GM18508 (cell line): ENCODE results near the gene RACK1.

Experiments used
- ATAC-seq: cut with Tn5 transposase; IDR thresholded peaks from one replicate; pipeline ENCODE4 v1.9.1; 2021; ENCODE audit warnings: moderate number of reproducible peaks; ENCODE audit not compliant: insufficient read depth, unreplicated experiment

Gene RACK1

GRCh38 chr5:181259974-181260719, 16.4 kb upstream of the RACK1 start:
- no peak for ATAC-seq

GRCh38 chr5:181259283-181259682, 15.6 kb upstream of the RACK1 start:
- no peak for ATAC-seq

DNA sequence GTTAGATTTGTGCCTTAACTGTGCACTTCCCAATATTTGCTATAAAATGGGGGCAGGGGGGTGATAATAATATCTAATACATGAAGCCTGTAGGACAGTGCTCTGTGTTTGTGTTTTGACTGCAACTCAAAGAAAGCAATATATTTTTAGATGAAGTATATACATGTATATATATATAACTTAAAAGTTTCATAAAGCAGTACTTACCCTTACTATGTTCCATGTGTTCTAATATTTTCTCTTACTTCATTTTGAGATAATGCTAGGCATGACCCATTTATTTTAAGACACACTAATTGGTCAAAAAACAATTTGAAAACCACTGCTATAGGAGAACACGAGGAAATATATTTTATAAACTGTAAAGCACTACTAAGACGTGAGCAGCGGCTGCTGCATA, 14.9 kb upstream of the RACK1 start:
- ATAC-seq = no peak

DNA sequence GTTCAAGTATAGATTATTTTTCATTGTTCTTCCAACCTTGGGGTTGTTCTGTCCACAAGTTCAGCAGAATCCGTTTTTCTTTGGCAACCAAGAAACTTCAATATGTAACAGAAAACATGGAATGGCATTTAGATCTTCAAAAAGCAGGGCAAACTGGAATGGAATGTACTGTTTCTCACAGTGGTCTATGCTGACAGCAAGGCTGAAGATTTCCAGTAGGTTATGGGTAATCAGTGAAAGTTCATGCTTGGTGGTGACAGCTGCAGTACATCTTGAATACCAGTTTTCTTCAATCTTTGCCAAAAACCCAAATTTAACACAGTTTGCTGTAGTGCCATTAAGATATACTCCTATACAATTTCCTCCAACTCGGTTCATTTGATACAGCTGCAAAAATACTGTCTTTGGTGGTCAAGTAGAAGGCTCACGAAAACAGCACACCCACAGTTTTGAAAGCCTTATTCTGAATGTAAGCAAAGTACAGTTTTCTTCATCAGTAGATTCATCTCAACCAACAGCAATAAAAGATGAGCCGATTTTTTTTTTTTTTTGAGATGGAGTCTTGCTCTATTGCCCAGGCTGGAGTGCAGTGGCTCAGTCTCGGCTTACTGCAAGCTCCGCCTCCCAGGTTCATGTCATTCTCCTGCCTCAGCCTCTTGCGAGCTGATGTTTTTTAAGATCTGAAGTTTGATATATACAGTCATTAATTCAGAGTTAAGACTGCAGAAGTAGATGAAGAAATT, 12.3 kb upstream of the RACK1 start:
- ATAC-seq = no peak

DNA sequence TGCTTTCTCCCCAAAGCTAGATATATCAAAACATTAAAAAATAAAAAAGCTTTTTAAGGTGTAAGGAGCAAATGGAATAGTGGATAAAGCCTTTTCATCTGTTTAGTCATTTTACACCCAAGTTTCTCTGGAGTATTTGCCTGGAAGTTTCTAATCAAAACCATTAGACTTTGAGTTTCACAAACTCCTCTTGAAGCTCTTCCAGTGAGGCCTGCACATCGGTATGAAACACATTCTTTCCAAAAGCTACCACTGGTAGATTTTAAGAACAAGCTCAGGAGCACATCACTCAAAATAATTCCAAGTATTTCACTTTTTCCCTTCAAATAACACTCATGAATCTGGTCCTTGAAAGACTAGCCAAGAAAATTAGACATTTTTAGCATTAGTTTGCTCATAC, 11.6 kb upstream of the RACK1 start:
- no peak for ATAC-seq

DNA sequence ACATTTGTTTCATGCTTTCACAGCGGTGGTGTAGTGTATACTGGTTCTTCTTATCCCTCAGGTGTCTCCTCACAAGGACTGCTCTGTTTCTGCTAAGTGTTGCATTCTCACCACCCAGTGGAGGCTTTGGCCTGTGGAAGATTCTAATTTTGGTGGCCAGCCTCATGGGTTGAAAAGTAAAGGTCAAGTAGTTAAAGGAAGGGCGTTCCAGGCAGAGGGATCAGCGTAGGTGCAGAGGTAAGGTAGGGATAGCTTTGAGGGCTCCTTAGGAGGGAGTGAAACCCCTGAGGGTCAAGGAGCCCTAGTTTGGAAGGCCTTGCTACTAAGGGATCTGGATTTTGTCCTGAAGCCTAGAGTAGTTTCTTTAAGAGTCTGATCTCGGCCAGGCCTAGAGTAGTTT, 4.6 kb upstream of the RACK1 start:
- ATAC-seq = no peak

DNA sequence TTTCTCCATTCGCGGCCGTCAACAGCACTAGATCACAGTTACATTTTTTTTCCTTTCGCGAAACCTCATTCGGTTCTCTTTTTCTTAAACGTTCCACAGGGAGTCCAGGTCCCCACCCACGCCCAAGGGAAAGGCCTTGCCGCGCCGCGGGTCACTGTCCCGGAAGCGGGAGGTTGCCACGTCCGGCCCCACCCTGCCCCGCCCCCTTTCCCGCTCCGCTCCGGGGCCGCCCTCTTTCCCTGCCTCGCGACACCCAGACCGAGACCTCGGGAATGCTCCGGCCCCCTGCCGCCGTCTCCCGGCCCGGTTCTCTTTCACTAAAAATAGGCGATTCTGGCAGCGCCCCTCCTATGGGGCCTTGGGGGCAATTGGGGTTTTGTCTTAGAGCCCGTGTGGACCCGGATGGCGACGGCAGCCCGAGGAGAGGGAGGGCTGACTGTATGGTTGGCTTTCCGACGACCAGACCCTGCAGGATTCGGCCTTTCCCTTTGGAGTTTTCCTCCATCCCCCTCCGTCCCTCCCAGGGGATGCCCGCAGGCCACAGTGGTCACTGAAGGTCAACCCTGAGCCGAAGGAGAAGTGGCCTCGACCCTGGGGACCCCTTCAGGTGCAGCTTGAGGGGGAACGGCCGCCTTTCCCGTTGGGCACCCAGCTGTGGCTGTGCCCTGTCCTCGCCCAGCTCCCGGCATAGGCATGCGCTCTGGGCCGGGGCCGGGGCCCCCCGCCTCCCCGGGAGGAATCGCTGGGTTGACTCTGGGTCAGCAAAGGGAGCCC, 2.8 kb upstream of the RACK1 start:
- ATAC-seq = no peak

DNA sequence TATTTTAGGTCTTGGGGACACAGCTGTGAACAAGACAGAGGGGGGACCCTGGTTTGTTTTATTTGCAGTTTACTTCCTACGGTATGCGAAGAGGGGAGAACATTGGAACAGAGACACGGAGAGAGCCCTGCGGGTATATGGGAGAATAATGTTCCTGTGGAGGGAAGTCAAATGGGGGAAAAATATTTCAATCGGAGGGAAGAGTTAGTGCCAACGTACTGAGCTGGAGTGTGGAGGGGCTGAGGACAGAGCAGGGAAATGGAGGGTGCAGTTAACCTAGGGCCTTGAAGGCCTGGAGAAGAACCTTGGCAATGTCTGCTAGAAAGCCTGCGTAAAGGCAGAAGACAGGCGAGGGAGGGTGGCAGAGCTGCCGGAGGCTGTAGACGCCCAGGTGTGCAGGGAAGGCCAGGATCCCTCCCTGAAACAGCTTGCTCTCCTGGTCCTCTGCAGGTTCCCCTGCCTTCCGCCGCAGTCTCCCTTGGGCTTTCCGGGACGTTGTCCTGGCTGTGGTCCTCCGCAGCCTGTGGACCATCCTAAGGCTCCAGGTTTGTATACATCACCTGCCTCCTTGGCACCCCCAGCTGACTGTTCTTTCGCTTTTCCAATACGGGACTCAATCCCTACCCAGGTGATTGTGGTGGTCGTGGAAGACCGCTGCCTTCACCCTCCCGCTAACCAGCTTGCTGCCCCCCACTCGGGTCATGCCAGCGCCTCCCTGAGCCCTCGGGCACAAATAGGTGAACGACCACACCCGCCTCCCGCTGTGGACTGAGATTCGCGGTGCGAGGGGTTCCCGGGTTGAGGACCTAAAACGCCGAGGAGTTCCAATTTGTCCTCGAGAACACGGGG, 1.9 kb upstream of the RACK1 start:
- ATAC-seq = no peak

GRCh38 chr5:181243018-181243563, 615 bp downstream of the RACK1 start:
- no peak for ATAC-seq

DNA sequence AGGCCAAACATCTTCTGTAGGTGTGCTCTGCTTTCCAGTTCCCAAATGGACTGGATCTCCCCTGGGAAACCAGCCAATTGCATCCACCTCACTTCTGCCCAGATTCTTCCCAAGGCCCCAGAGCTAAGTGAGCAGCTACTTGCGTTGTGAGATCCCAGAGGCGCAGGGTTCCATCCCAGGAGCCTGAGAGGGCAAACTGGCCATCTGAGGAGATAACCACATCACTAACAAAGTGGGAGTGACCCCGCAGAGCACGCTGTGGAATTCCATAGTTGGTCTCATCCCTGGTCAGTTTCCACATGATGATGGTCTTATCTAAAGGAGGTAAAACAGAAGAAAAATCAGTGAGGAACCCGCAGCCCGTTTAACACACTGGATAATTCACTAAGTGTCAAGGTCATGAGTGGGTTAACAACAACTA, 1.7 kb downstream of the RACK1 start:
- no peak for ATAC-seq

GRCh38 chr5:181241393-181241975, 2.2 kb downstream of the RACK1 start:
- ATAC-seq = no peak

GRCh38 chr5:181239062-181239663, 4.5 kb downstream of the RACK1 start:
- no peak for ATAC-seq

DNA sequence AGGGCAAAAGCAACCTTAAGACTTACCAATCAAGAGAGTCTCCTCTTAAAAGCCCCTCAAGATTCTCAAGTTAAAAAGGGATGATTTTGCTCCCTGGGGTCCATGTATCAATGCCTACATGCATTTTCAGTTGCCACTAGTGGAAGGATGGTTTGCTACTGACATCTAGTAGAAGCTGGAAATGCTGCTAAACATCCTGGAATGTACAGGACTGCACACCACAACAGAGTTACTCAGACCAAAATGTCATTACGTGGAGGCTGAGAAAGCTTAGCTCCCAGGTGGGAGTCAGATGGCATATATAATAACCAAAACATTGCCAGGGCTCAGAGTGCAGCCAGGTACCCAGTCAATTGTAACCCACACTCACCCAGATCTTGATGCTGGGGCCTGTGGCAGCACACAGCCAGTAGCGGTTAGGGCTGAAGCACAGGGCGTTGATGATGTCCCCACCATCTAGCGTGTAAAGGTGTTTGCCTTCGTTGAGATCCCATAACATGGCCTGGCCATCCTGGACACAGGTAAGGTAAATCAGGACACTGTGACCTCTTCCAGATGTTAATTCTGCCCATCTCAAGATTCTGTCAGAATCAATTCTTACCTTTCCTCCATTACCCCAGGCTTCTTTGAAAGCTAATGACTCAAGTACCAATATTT, 5.8 kb downstream of the RACK1 start:
- ATAC-seq = no peak

DNA sequence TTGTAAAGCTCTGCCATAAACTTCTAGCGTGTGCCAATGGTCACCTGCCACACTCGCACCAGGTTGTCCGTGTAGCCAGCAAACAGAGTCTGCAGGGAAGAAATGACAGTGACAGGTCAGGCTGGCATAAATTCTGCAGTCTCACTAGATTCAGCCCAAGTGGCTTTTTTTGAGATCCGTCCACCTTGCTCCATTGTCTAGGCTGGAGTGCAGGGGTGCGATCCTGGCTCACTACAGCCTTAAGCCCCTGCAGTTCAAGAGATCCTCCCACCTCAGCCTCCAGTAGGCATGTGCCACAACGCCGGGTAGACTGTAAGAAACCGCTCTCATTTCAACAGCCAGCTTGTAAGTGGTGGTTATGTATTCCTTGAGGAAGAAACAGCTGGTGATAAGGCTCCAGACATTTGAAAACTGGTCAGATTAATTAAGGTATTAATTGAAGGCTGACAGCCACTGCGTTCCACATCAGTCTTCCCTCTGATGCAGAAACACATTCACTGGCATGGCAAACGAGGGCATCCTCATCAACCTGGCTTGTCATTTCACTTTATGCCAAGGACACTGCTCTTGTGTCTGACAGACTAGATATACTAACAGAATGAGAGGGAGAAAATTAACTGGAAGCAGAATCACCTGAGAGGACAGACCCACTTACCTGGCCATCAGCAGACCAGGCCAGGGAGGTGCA, 6.6 kb downstream of the RACK1 start:
- no peak for ATAC-seq

DNA sequence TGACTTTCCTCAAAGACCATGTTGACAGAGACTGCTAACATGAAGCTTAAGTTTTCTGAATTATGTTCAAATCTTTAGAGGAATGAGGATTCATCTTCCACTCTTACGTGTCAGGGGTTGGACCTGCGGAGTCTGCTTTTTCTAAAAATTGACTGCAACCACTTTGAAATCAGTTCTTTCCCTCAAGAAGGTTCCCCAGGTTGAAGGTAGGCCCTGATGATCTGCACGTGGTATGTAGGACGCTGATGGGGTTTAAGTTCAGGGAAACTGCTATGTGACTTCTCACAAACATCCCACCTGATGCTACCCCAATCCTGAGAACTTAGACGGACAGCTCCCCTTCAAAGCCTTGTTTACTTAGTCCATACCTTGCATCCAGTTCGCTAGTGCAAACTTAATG, 7.2 kb downstream of the RACK1 start:
- no peak for ATAC-seq

GRCh38 chr5:181235689-181236366, 7.9 kb downstream of the RACK1 start:
- ATAC-seq = no peak

DNA sequence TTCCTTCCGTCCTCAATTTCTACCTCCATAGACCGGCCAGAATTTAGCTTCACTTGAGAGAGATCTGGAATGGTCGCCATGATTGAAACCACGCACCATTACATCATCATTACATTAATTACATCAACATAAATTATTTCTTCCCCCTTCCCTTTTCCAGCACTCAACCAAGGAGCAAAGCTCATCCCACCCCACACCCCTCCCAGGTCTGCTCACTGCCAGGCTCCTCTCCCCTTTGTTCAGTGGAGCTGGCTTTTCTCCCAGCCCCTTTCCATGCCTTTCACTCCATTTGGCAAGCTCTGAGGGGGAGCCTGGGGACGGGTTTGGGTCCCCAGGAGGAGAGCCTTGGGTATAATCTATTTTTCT, 8.4 kb downstream of the RACK1 start:
- no peak for ATAC-seq
